OCI-M2 (cell line): ENCODE results near the gene SLC4A2.
"Not testable (repeated sequence)": the region's sequence is repeated elsewhere in the genome, so short reads cannot be mapped to it uniquely, and the experiment has no call there.

Experiments used
- DNase-seq: peaks from one replicate; lab custom pipeline; 2025; ENCODE audit not compliant: unreplicated experiment; lab: John Stamatoyannopoulos, UW

Gene SLC4A2

GRCh38 chr7:151025924-151026671 is 33.3 kb upstream of the SLC4A2 start:
- no peak for DNase-seq

- DNase-seq: peak; percentile 83
These were observed 32.3 kb upstream of the SLC4A2 start for GRCh38 chr7:151026771-151027727.

- not testable (repeated sequence) for DNase-seq
These were observed 31.7 kb upstream of the SLC4A2 start for GRCh38 chr7:151027728-151028130.

DNA sequence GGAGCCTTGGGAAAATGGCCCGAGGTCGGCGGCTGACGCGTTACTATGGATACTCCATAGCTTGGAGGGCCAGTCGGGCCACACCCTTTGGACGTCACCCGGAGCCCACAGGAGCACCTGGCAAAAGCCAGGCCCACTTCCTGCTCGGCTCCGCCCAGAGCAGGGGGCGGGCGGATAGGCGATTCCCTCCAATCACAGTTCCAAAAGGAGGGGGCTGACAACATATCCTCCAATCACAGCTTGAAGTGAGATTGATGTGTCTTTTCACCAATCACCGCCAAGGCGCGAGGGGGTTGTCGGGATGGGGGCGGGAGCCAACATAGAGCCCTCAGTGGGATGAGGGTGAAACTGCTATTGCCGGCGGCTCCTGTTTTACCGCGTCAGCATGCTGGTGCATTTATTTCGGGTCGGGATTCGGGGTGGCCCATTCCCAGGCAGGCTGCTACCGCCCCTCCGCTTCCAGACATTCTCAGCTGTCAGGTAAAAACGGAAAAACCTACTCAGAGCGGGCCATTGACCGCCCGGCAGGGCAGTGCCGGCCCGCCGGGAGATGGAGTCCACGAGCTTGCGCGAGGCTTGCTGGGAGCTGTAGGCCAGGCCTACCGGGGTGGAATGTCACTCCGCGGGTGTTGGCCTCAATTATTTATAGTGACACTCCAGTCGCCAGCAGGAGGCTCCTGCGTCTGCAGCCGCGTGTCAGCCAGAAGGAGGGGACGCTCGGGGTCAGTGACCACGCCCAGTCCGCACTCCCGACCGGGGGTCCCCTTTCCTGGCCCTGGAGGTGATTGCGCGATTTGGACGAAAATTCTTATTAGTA is 31.1 kb upstream of the SLC4A2 start, which contains the start of gene ABCB8:
Gene ABCB8, plus strand, starts transcription at position 320 of the 817 bp plus-strand sequence. Its CDS starts 66 bp downstream, at position 386.
- peak; percentile 98 for DNase-seq

DNA sequence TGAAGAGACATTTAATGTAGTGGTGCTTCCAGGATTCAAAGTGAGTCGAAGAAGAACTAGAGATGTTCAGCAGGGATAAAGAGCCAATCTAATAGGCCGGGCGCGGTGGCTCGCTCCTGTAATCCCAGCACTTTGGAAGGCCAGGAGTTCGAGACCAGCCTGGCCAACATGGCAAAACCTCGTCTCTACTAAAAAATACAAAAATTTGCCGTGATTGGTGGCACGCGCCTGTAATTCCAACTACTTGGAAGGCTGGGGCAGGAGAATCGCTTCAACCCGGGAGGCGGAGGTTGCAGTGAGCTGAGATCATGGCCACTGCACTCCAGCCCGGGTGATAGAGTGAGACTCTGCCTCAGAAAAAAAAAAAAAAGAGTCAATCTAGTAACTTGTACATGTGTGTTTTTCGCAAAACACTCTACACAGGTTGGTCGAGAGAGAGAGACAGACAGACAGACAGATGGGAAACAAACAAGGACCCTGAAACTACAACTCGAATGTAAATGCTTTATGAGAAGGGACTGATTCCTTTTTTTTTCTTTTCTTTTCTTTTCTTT is 30.4 kb upstream of the SLC4A2 start:
- no peak for DNase-seq

GRCh38 chr7:151031011-151031410 is 28.4 kb upstream of the SLC4A2 start:
- DNase-seq: no peak

DNA sequence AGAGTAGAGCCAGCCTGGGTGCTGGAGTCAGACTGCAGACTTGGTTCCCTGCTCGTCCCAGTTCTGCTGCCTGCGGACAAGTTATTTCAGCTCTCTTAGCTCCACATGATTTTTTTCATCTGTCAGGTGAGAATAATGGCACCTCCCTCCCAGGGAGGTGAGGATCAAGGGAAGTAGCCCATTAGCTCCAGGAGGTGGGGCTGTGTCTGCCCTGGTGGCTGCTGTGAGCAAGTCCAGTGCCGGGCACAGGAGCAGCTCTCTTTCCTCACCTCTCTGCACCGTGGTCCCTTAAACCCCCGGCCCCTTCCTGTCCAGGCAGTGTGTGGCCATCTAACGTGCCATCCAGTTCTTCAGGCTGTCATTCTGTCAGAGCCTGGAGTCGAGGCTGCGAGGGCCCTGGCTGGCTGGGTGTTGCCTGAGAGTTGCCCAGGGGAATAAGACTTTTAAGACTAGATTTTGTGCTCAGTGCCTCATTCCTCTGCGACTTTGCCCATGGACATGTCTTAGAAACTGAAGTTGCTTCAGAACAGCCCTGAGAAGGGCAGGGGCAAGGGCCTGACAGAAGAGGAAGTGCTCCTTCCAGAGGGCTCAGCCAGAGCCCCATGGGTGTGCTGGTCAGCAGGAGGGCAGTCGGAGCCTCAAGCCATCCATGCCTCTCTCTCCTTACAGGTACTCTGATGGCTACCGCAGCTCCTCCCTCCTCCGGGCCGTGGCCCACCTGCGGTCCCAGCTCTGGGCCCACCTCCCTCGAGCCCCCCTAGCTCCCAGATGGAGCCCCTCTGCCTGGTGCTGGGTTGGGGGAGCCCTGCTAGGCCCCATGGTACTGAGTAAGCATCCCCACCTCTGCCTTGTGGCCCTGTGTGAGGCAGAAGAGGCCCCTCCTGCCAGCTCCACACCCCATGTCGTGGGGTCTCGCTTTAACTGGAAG is 26.2 kb upstream of the SLC4A2 start:
- DNase-seq: no peak

DNA sequence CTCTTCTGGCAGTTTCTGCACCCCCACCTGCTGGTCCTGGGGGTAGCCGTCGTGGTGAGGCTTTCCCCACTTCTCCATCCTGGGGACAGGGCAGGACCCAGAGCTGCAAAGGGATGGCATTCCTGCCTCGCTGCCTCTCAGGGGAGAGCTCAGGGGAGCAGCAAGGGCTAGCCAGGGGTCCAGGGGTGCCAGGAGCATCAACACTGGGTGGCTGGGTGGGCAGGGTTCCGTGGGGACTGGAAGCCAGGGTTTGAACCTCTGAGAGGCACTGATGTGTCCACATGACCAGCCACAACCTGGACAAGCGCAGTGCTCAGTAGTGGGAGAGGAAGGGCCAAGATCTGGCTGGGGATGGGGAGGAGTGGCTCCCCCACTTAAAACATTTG is 25.5 kb upstream of the SLC4A2 start:
- DNase-seq: no peak

DNA sequence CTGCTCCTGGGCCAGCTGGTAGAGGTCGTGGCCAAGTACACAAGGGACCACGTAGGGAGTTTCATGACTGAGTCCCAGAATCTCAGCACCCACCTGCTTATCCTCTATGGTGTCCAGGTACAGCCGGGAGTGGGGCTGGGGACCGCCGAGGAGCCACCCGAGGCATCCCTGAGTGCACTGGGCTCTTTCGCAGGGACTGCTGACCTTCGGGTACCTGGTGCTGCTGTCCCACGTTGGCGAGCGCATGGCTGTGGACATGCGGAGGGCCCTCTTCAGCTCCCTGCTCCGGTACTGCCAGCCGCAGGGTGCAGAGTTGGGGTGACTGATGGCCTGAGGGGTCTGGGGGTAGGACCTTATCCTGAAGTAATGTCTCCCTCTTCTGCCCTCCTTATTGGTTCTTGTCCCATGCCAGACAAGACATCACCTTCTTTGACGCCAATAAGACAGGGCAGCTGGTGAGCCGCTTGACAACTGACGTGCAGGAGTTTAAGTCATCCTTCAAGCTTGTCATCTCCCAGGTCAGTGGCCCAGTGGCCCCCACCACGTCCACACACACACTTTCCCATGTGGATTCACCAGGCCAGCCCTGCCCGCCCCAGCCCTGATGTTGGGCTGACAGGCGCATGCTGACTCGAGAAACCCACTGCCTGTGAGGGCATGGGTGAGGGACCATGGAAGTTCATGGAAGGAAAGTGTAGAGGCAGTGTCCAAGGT is 24.9 kb upstream of the SLC4A2 start:
- DNase-seq: no peak

GRCh38 chr7:151035026-151035717 is 24.2 kb upstream of the SLC4A2 start:
- DNase-seq: no peak

DNA sequence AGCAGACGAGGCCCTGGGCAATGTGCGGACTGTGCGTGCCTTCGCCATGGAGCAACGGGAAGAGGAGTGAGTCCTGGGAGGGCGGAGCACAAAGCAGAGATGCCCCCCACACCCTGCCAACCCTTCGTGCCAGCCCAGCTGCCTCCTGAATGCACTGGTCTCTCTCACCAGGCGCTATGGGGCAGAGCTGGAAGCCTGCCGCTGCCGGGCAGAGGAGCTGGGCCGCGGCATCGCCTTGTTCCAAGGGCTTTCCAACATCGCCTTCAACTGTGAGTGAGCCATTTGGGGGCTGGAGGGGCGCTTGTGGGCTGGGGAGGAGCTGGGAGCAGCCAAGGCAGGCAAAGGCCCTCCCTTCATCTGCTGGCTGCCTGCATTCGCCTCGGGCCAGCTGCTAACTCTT is 23.5 kb upstream of the SLC4A2 start:
- no peak for DNase-seq

DNA sequence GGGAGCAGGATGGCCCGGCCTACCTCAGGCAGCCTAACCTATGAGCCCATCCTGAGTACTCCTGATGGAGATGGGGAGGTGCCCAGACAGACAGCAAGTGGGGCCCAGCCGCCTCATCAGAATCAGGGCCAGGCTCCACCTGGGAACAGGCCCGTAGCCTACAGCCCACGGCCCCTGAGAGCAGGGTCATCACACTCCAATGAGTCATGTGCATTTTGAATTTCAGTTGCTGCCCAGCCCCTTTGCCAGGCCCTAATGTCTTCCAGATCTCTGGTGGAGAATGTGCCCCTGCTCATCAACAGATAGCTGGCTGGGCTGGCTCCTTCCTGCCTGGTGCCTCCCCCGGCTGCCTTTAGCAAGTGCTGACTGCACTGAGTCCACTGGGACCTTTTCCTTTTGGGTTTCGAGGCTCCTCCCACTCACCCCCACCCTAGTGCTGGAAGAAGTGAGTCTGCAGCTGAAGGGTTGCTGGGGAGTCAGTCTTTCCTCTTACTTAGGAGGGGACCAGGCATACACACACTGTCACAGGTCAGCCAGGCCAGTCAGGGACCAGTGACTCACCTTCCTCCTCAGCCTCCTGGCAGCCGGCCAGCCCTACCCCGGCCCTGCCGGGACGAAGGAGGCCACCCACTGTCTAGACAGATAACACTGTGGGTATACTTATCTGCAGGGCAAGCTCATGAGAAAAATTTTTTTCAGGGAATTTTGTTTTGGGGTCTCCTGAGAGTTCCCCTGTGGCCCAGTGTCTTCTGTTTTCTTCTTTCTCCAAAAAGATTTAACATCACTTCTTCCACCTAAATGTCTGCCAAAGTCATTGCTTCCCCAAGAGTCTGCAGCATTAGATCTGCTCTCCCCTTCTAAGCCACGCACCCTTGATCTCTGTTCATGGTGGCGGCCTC is 20.2 kb upstream of the SLC4A2 start:
- peak; percentile 96 for DNase-seq

DNA sequence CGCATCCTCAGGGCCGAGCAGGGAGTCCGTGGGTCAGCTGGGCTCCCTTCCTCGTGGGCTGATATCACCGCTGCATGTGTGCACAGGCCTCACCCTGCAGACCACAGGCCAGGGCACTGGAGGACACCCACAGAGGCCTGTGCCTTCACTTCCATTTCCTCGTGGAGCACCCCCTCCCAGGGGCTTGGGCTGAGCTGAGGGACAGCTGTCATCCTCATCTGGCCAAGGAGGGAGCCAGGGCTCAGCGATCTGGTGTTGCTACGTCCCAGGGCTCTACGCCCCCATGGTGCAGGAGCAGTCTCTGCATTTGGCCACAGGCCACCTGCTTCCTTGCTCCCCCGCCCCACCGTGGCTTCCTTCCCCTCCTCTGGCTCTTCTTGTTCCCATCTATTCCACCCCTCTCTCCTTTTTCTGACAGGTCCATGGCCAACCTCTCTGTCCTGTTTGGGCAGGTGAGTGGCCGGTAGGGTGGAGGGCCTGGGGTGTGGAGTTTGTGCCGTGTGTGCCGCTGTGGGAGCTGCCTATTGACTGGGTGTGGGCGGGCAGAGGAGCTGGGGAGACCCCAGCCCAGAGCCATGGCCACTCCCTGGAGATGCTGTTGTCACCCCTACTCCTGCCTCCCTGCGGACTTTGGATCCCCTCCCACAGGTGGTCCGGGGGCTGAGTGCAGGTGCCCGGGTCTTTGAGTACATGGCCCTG is 19.4 kb upstream of the SLC4A2 start:
- no peak for DNase-seq

GRCh38 chr7:151040616-151041375 is 18.6 kb upstream of the SLC4A2 start:
- DNase-seq: no peak

DNA sequence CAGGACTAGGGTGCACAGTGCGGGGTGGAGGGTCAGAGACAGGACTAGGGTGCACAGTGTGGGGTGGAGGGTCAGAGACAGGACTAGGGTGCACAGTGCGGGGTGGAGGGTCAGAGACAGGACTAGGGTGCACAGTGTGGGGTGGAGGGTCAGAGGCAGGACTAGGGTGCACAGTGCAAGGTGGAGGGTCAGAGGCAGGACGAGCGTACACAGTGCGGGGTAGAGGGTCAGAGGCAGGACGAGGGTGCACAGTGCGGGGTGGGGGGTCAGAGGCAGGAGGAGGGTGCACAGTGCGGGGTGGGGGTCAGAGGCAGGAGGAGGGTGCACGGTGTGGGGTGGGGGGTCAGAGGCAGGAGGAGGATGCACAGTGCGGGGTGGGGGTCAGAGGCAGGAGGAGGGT is 15.9 kb upstream of the SLC4A2 start:
- DNase-seq: not testable (repeated sequence)

- no peak for DNase-seq
These were observed 15.4 kb upstream of the SLC4A2 start for GRCh38 chr7:151043959-151044358.
